Rectal smooth muscle tissue (tissue), 1 donor: ENCODE results near the gene C9orf153.

Experiments used
- H3K27ac ChIP-seq: one replicate; pipeline ENCODE4 v1.7.0; 2013; ENCODE audit warnings: low read depth, low read length, inconsistent platforms
- H3K27me3 ChIP-seq: one replicate; pipeline ENCODE4 v1.7.0; 2013; ENCODE audit warnings: low read length; ENCODE audit not compliant: control insufficient read depth, insufficient read depth
- H3K36me3 ChIP-seq: one replicate; pipeline ENCODE4 v1.7.0; 2013; ENCODE audit warnings: low read length; ENCODE audit not compliant: control insufficient read depth, insufficient read depth
- H3K4me1 ChIP-seq: one replicate; pipeline ENCODE4 v1.7.0; 2013; ENCODE audit warnings: low read length; ENCODE audit not compliant: control insufficient read depth, insufficient read depth
- H3K4me3 ChIP-seq: one replicate; pipeline ENCODE4 v1.7.0; 2013; ENCODE audit warnings: low read length
- H3K9ac ChIP-seq: one replicate; pipeline ENCODE4 v1.7.0; 2013; ENCODE audit warnings: low read length

Gene C9orf153

DNA sequence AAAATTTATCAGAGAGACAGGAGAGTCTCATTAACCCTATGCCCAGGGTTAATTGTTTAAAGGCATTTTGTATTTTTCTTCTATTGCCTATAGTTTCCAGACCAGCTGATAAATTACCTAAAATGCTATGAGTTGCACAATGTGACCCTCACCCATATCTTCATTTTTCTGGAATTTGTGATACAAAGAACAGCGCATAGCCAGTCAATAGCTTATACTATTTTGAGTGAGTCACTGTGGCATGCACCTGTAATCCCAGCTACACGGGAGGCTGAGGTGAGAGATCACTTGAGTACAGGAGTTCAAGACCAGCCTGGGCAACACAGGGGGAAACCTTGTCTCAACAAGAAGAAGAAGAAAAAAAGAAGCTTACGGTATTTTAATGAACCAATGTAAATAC lies 2.8 kb downstream of the C9orf153 start:
- Histone ChIP-seq H3K27me3 (no peaks in the 10 kb centered on the region), H3K4me3 (no peak overlapping the region), H3K4me1 (no peaks in the 10 kb centered on the region), H3K36me3 (no peaks in the 10 kb centered on the region), H3K27ac (no peak overlapping the region), H3K9ac (no peak overlapping the region)

GRCh38 chr9:86253577-86253976 lies 5.9 kb downstream of the C9orf153 start:
- H3K36me3 ChIP-seq: no peaks in the 10 kb centered on the region
- no peak overlapping the region for H3K4me3 ChIP-seq
- no peaks in the 10 kb centered on the region for H3K27me3 ChIP-seq
- no peaks in the 10 kb centered on the region for H3K4me1 ChIP-seq
- no peak overlapping the region for H3K27ac ChIP-seq
- H3K9ac ChIP-seq: no peak overlapping the region

GRCh38 chr9:86252870-86253269 lies 6.6 kb downstream of the C9orf153 start:
- no peaks in the 10 kb centered on the region for H3K27me3 ChIP-seq
- no peaks in the 10 kb centered on the region for H3K4me1 ChIP-seq
- no peaks in the 10 kb centered on the region for H3K36me3 ChIP-seq
- H3K27ac ChIP-seq: no peak overlapping the region
- no peak overlapping the region for H3K9ac ChIP-seq
- H3K4me3 ChIP-seq: no peak overlapping the region

DNA sequence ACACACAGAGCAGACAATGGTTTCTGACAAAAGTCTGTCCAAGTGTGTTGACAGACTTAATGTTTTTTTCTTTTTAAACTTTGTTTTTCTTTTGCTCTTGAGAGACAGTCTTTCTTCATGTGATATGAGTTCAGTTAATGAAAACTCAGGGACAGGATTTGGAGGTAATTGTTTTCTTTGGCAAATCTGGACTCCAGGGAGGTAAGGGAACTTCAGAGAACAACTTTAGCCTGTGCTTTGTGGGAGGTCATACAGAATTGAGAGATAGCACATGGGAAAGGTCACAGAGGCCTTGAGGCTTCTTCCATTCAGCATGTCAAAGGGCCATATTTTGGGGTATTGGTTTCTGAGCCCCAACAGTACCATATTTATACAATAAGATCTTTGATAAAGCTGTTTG lies 9.3 kb downstream of the C9orf153 start:
- Histone ChIP-seq H3K27ac (no peak overlapping the region), H3K36me3 (no peaks in the 10 kb centered on the region), H3K27me3 (no peaks in the 10 kb centered on the region), H3K9ac (no peak overlapping the region), H3K4me3 (no peak overlapping the region), H3K4me1 (no peaks in the 10 kb centered on the region)

DNA sequence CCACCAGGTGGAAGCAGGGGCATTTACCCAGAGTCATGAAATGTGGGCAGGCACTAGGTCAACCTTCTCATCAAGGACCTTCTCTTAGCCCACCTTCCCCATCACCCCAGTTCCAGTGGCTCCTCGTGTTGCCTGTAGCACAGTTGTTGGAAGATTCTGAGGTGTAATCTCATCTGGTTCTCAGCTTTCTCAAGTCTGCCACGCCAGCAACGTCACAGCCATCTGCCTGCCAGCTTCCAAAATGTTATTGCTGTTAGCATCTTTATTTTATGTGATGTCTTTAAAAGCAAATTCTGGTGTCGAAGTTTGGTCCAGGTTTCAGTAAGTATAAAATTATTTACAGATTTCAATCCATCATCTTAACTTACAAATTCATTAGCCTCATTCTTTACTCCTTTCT lies 10.7 kb downstream of the C9orf153 start:
- H3K27ac ChIP-seq: no peak overlapping the region
- no peaks in the 10 kb centered on the region for H3K27me3 ChIP-seq
- H3K4me3 ChIP-seq: no peak overlapping the region
- no peaks in the 10 kb centered on the region for H3K36me3 ChIP-seq
- no peak overlapping the region for H3K9ac ChIP-seq
- no peaks in the 10 kb centered on the region for H3K4me1 ChIP-seq

DNA sequence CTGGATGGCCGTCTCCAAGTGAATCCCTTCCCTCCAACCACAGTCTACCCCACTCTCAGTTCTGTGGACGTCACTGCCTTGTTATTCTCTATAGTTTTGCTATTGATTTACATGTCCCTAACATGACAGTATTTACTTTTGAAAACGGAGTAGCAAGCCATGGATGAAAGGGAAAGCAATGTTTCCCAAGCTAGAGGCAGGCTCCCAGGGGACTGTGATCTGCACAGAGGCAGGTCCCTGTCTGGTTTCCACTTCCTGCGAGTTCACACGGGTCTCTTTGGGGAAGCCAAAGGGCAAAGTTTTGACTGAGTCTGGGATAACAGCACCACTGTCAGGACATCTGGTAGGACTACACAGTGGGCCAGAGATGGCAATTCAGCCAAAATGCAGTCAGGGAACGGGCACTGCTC lies 12.7 kb downstream of the C9orf153 start:
- Histone ChIP-seq H3K9ac (no peak overlapping the region), H3K27ac (no peak overlapping the region), H3K27me3 (no peaks in the 10 kb centered on the region), H3K4me1 (no peaks in the 10 kb centered on the region), H3K4me3 (no peak overlapping the region), H3K36me3 (no peaks in the 10 kb centered on the region)

GRCh38 chr9:86242071-86242470 lies 17.4 kb downstream of the C9orf153 start:
- no peak overlapping the region for H3K9ac ChIP-seq
- H3K36me3 ChIP-seq: no peaks in the 10 kb centered on the region
- H3K4me3 ChIP-seq: no peak overlapping the region
- H3K4me1 ChIP-seq: no peaks in the 10 kb centered on the region
- H3K27me3 ChIP-seq: no peaks in the 10 kb centered on the region
- H3K27ac ChIP-seq: no peak overlapping the region

DNA sequence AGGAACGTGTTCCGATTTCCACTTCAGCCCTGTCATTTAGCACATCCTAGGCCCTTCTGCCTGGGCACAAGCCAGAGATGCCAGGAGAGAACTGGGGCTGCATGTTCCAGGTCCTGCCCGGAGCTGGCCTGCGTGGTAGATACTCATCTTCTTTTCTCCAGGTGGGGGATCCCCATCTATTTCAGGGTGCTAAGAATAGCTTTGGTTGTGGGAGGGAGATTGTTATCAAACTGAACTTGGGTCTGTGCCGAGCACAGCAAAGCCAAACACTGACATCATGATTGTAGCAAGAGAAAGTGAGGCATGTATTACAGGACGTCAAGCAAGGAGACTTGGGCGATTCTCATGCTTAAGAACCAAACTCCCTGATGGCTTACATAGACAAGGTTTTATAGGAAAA lies 18.2 kb downstream of the C9orf153 start:
- Histone ChIP-seq H3K4me1 (no peaks in the 10 kb centered on the region), H3K36me3 (no peaks in the 10 kb centered on the region), H3K9ac (no peak overlapping the region), H3K27ac (no peak overlapping the region), H3K4me3 (no peak overlapping the region), H3K27me3 (no peaks in the 10 kb centered on the region)

DNA sequence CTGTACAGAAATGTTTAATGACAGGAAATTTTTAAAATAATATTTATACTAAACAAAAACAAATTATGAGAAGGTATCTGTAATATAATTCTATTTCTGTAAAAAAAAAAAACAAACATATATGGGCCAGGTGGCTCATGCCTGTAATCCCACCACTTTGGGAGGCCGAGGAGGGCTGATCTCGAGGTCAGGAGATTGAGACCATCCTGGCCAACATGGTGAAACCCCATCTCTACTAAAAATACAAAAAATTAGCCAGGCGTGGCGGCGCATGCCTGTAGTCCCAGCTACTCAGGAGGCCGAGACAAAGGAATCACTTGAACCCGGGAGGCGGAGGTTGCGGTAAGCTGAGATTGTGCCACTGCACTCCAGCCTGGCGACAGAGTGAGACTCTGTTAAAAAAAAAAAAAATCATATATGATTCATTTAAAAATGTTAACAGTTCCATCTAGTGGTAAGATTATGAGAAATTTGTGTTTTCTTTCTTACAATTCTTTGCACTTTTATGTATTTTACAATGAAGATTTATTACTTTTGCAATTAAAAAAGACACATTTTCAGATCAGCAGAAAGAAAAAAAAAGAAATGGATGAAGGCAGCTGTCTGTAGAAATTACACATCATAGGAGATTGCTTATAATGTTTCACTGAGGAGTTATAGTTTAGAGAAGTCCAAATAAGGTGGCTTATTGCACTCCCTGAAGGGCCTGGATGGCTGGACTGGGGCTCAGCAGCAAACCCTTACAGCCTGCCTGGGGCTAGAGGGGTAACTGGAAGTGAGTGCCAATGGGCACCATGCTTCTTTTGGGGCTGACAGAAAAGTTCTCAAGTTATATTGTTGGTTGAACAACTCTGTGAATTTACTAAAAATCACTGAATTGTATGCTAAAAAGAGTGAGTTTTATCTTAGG lies 20.3 kb downstream of the C9orf153 start:
- no peak overlapping the region for H3K4me3 ChIP-seq
- H3K9ac ChIP-seq: no peak overlapping the region
- H3K4me1 ChIP-seq: no peaks in the 10 kb centered on the region
- no peaks in the 10 kb centered on the region for H3K36me3 ChIP-seq
- no peaks in the 10 kb centered on the region for H3K27me3 ChIP-seq
- H3K27ac ChIP-seq: no peak overlapping the region

- no peaks in the 10 kb centered on the region for H3K27me3 ChIP-seq
- H3K4me3 ChIP-seq: no peak overlapping the region
- no peak overlapping the region for H3K9ac ChIP-seq
- no peak overlapping the region for H3K27ac ChIP-seq
- no peaks in the 10 kb centered on the region for H3K4me1 ChIP-seq
- H3K36me3 ChIP-seq: no peaks in the 10 kb centered on the region
Measured at GRCh38 chr9:86230858-86231257, 28.6 kb downstream of the C9orf153 start.

GRCh38 chr9:86222667-86223066 lies 36.8 kb downstream of the C9orf153 start:
- Histone ChIP-seq H3K4me3 (no peak overlapping the region), H3K36me3 (no peaks in the 10 kb centered on the region), H3K4me1 (no peaks in the 10 kb centered on the region), H3K27me3 (no peaks in the 10 kb centered on the region), H3K9ac (no peak overlapping the region), H3K27ac (no peak overlapping the region)

GRCh38 chr9:86219606-86220005 lies 39.9 kb downstream of the C9orf153 start:
- H3K9ac ChIP-seq: no peak overlapping the region
- no peak overlapping the region for H3K4me3 ChIP-seq
- no peaks in the 10 kb centered on the region for H3K4me1 ChIP-seq
- H3K27ac ChIP-seq: no peak overlapping the region
- no peaks in the 10 kb centered on the region for H3K27me3 ChIP-seq
- H3K36me3 ChIP-seq: no peaks in the 10 kb centered on the region

- Histone ChIP-seq H3K4me3 (no peak overlapping the region), H3K4me1 (no peaks in the 10 kb centered on the region), H3K36me3 (no peaks in the 10 kb centered on the region), H3K27me3 (no peaks in the 10 kb centered on the region), H3K9ac (no peak overlapping the region), H3K27ac (no peak overlapping the region)
Measured at GRCh38 chr9:86217076-86217755, 42.2 kb downstream of the C9orf153 start.
